Gastroesophageal sphincter (tissue), 3 donors: ENCODE measurements around the gene VEZF1.

ENCODE experiments used
- CTCF ChIP-seq, 4 experiments: fragments of 200-600 bp in 2 of 4; fragments of 450-650 bp in 2 of 4; sonication (generic) in 1 of 4; IDR thresholded peaks; one replicate each; pipeline ENCODE4 v1.5.1; 2017 to 2019; ENCODE audit warnings: antibody characterized with exemption in 4 of 4, mild to moderate bottlenecking in 2 of 4, moderate library complexity in 2 of 4
- EP300 ChIP-seq: sonication (generic); formaldehyde crosslinking; IDR thresholded peaks from one replicate; pipeline ENCODE4 v1.6.1; 2017; ENCODE audit warnings: antibody characterized with exemption, mild to moderate bottlenecking

GRCh38 chr17:57991537-57991936 lies 3.5 kb upstream of the VEZF1 start:
- no peak for TF ChIP-seq CTCF (IDR thresholded peaks at IDR 0.05)
- TF ChIP-seq EP300, result no peak
